Measurements from ENCODE around the gene DEPDC1. TPM values are rescaled to one million over a fixed set of nuclear protein-coding genes. Genes with fewer than 3 reads are reported as not detected.
"Not testable (repeated sequence)": the region's sequence is repeated elsewhere in the genome, so short reads cannot be mapped to it uniquely, and the experiment has no call there.

Gene DEPDC1
- total RNA-seq, 6 experiments from 2014 or later: 14.8 to 44.3 (median 36.7) TPM

DNA sequence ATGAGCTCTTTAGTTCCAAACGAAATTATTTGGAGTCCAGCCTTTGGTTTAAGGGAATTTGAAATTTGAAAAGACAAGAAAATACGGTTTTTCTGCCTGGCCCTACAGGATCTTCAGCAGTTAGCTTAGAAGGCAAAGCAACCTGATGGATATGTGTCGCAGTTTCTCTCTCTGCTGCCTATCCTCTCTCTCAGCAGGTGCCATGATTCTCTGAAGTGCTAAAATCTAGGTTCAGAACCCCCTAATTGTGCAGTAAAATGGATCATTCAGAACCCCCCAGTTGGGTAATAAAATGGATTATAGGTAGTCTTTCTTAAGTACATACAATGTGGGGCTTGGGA is 446 bp upstream of the DEPDC1 start:
- peak overlapping the region; percentile 89 for H3K27ac Mint-ChIP-seq
- peaks cover 5% of the 10 kb centered on the region; the same call in 1 of the 2 replicates for H3K27me3 Mint-ChIP-seq (ENCODE audit: insufficient read depth)
- DNase-seq: no peak
- H3K4me3 Mint-ChIP-seq: peak overlapping the region; percentile 98
- H3K9me3 Mint-ChIP-seq: no peaks in the 10 kb centered on the region
- TF ChIP-seq, protein P1, sequence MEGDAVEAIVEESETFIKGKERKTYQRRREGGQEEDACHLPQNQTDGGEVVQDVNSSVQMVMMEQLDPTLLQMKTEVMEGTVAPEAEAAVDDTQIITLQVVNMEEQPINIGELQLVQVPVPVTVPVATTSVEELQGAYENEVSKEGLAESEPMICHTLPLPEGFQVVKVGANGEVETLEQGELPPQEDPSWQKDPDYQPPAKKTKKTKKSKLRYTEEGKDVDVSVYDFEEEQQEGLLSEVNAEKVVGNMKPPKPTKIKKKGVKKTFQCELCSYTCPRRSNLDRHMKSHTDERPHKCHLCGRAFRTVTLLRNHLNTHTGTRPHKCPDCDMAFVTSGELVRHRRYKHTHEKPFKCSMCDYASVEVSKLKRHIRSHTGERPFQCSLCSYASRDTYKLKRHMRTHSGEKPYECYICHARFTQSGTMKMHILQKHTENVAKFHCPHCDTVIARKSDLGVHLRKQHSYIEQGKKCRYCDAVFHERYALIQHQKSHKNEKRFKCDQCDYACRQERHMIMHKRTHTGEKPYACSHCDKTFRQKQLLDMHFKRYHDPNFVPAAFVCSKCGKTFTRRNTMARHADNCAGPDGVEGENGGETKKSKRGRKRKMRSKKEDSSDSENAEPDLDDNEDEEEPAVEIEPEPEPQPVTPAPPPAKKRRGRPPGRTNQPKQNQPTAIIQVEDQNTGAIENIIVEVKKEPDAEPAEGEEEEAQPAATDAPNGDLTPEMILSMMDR (IDR thresholded peaks at IDR 0.05): no peak
- H3K4me1 Mint-ChIP-seq (ENCODE audit: low read depth): peaks cover 38% of the 10 kb centered on the region
- H3K36me3 Mint-ChIP-seq (ENCODE audit: low read depth): peaks cover 5% of the 10 kb centered on the region; the same call in 1 of the 2 replicates

DNA sequence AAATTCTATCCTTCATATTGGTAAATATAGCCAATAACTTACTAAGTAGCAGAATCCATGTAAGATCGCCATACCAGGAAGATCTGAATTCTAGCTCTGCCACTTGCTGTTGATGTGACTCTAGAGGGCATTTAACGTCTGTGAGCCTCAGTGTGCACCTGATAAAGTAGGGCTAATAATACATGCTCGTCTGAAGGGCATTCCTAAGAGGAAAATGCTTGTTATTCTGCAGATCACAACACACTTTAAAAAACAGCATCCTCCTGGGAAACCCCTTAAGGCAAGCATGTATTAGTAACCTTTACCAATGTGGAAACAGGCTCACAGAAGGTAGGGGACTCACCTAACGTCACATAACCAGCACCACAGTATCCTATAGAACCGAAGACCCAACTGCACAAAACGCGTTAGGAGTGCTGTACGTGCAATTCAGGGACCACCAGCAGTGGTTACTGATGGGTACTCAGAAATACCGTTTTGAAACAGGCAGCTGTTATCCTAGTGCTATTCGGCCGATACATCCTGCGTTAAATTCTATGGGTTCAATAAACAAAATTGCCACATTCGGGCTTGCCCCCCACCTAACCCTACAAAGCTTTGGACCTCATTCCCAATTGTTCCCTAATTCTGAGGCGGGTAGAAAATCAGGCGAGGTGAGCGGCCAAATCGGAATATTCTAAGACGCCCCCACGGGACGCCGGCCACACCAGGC is 758 bp downstream of the DEPDC1 start:
- Mint-ChIP-seq H3K9me3 (no peaks in the 10 kb centered on the region), H3K4me1 (ENCODE audit: low read depth) (peaks cover 39% of the 10 kb centered on the region), H3K27me3 (ENCODE audit: insufficient read depth) (peaks cover 5% of the 10 kb centered on the region; the same call in 1 of the 2 replicates), H3K4me3 (peak overlapping the region; percentile 98), H3K36me3 (ENCODE audit: low read depth) (peaks cover 9% of the 10 kb centered on the region), H3K27ac (peak overlapping the region; percentile 89)
- TF ChIP-seq, protein P1 (IDR thresholded peaks at IDR 0.05): no peak
- no peak for DNase-seq

DNA sequence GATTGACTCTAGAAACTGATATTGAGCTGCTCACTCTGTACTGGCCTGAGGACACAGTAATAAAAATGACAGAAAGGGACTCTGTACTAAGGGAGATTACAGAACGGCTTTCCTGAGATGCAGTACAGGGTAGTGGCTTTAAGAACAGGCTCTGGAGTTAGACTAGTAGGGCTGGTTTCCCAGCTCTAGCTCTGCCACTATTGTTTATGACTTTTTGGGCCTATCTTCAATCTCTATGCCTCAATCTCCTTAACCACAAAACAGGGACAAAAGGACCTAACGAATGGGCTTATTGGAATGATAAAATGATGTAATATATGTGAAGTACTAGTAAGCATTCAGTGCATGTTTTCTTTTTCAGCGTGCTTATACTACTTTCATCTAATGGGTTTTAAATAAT is 1.4 kb downstream of the DEPDC1 start:
- Mint-ChIP-seq H3K4me3 (peak overlapping the region; percentile 98), H3K36me3 (ENCODE audit: low read depth) (peaks cover 15% of the 10 kb centered on the region), H3K27me3 (ENCODE audit: insufficient read depth) (peaks cover 5% of the 10 kb centered on the region; the same call in 1 of the 2 replicates), H3K27ac (peak overlapping the region; percentile 89; the same call in 1 of the 2 replicates), H3K4me1 (ENCODE audit: low read depth) (peaks cover 39% of the 10 kb centered on the region), H3K9me3 (no peaks in the 10 kb centered on the region)
- TF ChIP-seq, protein P1 (IDR thresholded peaks at IDR 0.05): no peak
- DNase-seq: no peak

DNA sequence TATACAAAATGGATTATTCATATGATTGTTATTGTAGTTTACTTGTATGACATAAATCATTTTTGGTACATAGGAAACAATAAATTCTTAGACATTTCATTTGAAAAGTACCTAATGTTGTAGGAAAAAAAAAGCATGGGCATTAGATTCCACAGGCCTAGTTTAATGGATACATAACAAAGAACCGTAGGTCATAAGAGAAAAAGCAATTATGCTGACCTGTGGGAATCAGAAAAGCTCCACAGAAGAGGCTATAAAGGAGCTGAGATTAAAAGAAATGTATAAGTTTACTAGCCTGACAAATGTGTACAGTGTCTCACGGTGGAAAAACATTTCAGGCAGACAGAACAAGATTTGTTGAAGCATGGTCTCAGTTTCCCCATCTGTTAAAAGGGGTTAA is 3.7 kb downstream of the DEPDC1 start:
- Mint-ChIP-seq H3K4me1 (ENCODE audit: low read depth) (peaks cover 39% of the 10 kb centered on the region), H3K36me3 (ENCODE audit: low read depth) (peaks cover 21% of the 10 kb centered on the region), H3K4me3 (no peak overlapping the region), H3K27me3 (ENCODE audit: insufficient read depth) (peaks cover 3% of the 10 kb centered on the region; the same call in 1 of the 2 replicates), H3K9me3 (no peaks in the 10 kb centered on the region), H3K27ac (peak overlapping the region; percentile 15; the same call in 1 of the 2 replicates)
- TF ChIP-seq, protein P1 (IDR thresholded peaks at IDR 0.05): no peak
- no peak for DNase-seq

DNA sequence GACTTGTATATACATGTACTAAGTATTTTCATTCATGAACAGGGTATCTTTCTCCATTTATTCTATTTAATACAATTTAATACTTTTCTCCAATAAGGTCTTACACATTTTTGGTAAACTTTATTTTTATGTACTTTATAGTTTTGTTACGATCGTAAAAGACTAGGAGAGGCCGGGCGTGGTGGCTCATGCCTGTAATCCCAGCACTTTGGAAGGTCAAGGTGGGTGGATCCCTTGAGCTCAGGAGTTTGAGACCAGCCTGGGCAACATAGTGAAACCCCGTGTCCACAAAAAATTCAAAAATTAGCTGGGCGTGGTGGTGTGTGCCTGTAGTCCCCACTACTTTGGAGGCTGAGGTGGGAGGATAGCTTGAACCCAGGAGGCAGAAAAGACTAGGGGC is 4.6 kb downstream of the DEPDC1 start:
- not testable (repeated sequence) for H3K4me3 Mint-ChIP-seq; DNase-seq; H3K27me3 Mint-ChIP-seq (ENCODE audit: insufficient read depth); H3K27ac Mint-ChIP-seq; H3K9me3 Mint-ChIP-seq
- Mint-ChIP-seq H3K36me3 (ENCODE audit: low read depth) (peaks cover 21% of the 10 kb centered on the region), H3K4me1 (ENCODE audit: low read depth) (peaks cover 31% of the 10 kb centered on the region)

DNA sequence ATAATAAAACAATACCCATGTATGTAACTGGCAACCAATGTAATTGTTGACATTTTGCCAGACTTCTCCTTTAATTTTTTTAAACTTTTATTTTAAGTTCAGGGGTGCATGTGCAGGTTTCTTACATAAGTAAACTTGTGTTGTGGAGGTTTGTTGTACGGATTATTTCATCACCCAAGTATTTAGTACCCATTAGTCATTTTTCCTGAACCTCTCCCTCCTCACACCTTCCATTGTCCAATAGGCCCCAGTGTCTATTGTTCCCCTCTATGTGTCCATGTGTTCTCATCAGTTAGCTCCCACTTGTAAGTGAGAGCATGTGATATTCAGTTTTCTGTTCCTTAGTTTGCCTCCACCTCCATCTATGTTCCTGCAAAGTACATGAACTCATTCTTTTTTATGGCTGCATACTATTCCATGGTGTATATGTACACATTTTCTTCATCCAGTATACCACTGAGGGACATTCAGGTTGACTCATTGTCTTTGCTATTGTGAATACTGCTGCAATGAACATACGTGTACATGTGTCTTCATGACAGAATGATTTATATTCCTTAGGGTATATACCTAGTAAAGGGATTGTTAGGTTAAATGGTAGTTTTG is 6.7 kb downstream of the DEPDC1 start:
- Mint-ChIP-seq H3K27ac (no peak overlapping the region), H3K4me3 (no peak overlapping the region), H3K4me1 (ENCODE audit: low read depth) (peaks cover 22% of the 10 kb centered on the region), H3K9me3 (no peaks in the 10 kb centered on the region), H3K27me3 (ENCODE audit: insufficient read depth) (no peaks in the 10 kb centered on the region), H3K36me3 (ENCODE audit: low read depth) (peaks cover 21% of the 10 kb centered on the region)
- DNase-seq: no peak
- TF ChIP-seq, protein P1 (IDR thresholded peaks at IDR 0.05): no peak

All from HFFc6 (cell line).